WTC11 (cell line): Measurements from ENCODE around the gene KLLN. TPM values are rescaled to one million over a fixed set of nuclear protein-coding genes. Genes with fewer than 3 reads are reported as not detected.

Source experiments
- AFF4 ChIP-seq: sonication (generic); formaldehyde crosslinking; IDR thresholded peaks from 2 replicates; pipeline ENCODE4 v1.8.1; 2023; ENCODE audit warnings: mild to moderate bottlenecking, missing genetic modification reagents, borderline replicate concordance
- AR ChIP-seq: fragments of 250-450 bp; sonication (Bioruptor Pico); IDR thresholded peaks from 2 replicates; pipeline ENCODE4 v1.9.0; 2021; ENCODE audit warnings: mild to moderate bottlenecking
- ATF3 ChIP-seq: sonication (generic); formaldehyde crosslinking; conservative IDR thresholded peaks from 2 replicates; pipeline ENCODE4 v1.8.1; 2022; ENCODE audit warnings: mild to moderate bottlenecking, missing genetic modification reagents
- CREB1 ChIP-seq: sonication (generic); formaldehyde crosslinking; IDR thresholded peaks from 2 replicates; pipeline ENCODE4 v1.8.0; 2023; ENCODE audit warnings: mild to moderate bottlenecking, missing genetic modification reagents
- ESRRA ChIP-seq: sonication (generic); formaldehyde crosslinking; IDR thresholded peaks from 2 replicates; pipeline ENCODE4 v1.8.1; 2022; ENCODE audit warnings: mild to moderate bottlenecking, missing genetic modification reagents, borderline replicate concordance
- FOXK1 ChIP-seq: sonication (generic); formaldehyde crosslinking; IDR thresholded peaks from 2 replicates; pipeline ENCODE4 v1.8.0; 2022; ENCODE audit warnings: mild to moderate bottlenecking, moderate library complexity, missing genetic modification reagents
- MYBL2 ChIP-seq: sonication (generic); formaldehyde crosslinking; IDR thresholded peaks from 2 replicates; pipeline ENCODE4 v1.8.1; 2023; ENCODE audit warnings: mild to moderate bottlenecking, moderate library complexity, missing genetic modification reagents
- NFE2L1 ChIP-seq: sonication (generic); formaldehyde crosslinking; IDR thresholded peaks from 2 replicates; pipeline ENCODE4 v1.8.1; 2023; ENCODE audit warnings: missing genetic modification reagents
- NFYB ChIP-seq: sonication (generic); formaldehyde crosslinking; conservative IDR thresholded peaks from 2 replicates; pipeline ENCODE4 v1.8.0; 2022; ENCODE audit warnings: low read depth, missing genetic modification reagents
- NR3C1 ChIP-seq: sonication (generic); formaldehyde crosslinking; conservative IDR thresholded peaks from 2 replicates; pipeline ENCODE4 v1.8.1; 2023; ENCODE audit warnings: low read depth, mild to moderate bottlenecking, missing genetic modification reagents
- SP1 ChIP-seq: sonication (generic); formaldehyde crosslinking; conservative IDR thresholded peaks from 2 replicates; pipeline ENCODE4 v1.8.1; 2022; ENCODE audit warnings: missing genetic modification reagents
- ZNF416 ChIP-seq: fragments of 250-450 bp; sonication (Bioruptor Pico); IDR thresholded peaks from 2 replicates; pipeline ENCODE4 v1.9.0; 2021; ENCODE audit warnings: mild to moderate bottlenecking, inconsistent platforms
- total RNA-seq: library from RNA; stranded (reverse); gene quantifications from 3 replicates; pipeline ENCODE4 v1.2.3, GENCODE V29; 2021
- TF ChIP-seq, protein P1 (sequence below): sonication (generic); formaldehyde crosslinking; IDR thresholded peaks from 2 replicates; pipeline ENCODE4 v1.8.0; 2022; ENCODE audit warnings: mild to moderate bottlenecking, missing genetic modification reagents
- TF ChIP-seq, protein P2 (sequence below): sonication (generic); formaldehyde crosslinking; IDR thresholded peaks from 2 replicates; pipeline ENCODE4 v1.8.1; 2023; ENCODE audit warnings: mild to moderate bottlenecking, missing genetic modification reagents, moderate library complexity
- TF ChIP-seq, protein P3 (sequence below): sonication (generic); formaldehyde crosslinking; IDR thresholded peaks from 2 replicates; pipeline ENCODE4 v1.8.0; 2023; ENCODE audit warnings: missing genetic modification reagents

Gene KLLN
- total RNA-seq, 1 experiment from 2014 or later, result 0.52 TPM

DNA sequence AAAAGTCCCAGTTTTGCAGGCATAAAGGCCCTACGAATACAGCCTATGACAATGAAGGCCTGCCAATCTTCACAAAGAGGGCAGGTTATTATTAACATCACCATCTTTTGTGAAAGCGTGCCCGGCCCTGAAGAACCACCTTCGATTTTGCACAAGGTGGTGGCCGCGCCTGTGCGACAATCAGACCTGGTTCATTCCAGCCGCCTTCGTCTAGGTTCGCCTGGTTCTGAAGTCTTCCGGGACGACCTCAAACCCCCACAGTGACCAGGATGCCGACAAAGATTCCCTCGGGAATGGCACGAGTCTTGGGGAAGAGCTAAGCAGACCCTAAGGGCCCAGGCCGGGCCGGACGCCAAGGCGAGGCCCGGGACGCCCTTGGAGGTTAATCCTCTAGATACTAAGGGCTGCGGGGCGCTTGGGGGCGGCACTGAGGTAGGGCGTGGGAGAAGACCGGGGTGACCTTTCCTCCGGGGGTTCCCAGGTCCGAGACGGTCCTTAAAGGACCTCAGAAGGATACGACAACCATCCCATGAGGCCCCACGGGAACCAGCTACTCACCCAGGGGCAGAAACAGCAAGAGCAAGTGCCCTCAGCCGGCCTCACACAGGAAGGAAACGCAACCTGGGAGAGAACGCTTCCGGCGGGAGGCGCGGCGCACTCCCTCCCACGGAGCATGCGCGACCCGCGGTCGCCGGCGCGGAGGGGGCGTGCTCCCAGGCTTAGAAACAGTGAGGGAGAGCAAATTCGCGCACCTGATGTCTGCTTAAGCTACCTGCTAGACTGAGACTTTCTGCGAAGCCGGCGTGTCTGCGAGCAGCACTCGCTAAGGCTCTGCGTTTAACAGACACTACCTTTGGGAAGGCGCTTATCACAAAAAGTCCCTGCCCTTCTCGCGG, 45.5 kb downstream of the KLLN start, which contains the start of gene ATAD1 (continued):
- TF ChIP-seq AR (no peak), CREB1 (CRISPR knock-in tag) (no peak), FOXK1 (CRISPR knock-in tag) (peak; percentile 71), MYBL2 (CRISPR knock-in tag) (no peak), NFE2L1 (CRISPR knock-in tag) (no peak), NFYB (CRISPR knock-in tag) (no peak), AFF4 (CRISPR knock-in tag) (no peak), ESRRA (CRISPR knock-in tag) (no peak), SP1 (CRISPR knock-in tag) (no peak; the same call in 1 of the 2 replicates), ZNF416 (CRISPR knock-in tag) (no peak), NR3C1 (peak; percentile 90; the same call in 1 of the 2 replicates), ATF3 (CRISPR knock-in tag) (no peak)
- TF ChIP-seq, protein P1, sequence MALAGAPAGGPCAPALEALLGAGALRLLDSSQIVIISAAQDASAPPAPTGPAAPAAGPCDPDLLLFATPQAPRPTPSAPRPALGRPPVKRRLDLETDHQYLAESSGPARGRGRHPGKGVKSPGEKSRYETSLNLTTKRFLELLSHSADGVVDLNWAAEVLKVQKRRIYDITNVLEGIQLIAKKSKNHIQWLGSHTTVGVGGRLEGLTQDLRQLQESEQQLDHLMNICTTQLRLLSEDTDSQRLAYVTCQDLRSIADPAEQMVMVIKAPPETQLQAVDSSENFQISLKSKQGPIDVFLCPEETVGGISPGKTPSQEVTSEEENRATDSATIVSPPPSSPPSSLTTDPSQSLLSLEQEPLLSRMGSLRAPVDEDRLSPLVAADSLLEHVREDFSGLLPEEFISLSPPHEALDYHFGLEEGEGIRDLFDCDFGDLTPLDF (CRISPR knock-in tag), result 0 out of 2 replicates have a peak, but pooled peaks have one; percentile 41
- TF ChIP-seq, protein P2, sequence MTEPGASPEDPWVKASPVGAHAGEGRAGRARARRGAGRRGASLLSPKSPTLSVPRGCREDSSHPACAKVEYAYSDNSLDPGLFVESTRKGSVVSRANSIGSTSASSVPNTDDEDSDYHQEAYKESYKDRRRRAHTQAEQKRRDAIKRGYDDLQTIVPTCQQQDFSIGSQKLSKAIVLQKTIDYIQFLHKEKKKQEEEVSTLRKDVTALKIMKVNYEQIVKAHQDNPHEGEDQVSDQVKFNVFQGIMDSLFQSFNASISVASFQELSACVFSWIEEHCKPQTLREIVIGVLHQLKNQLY (CRISPR knock-in tag), result no peak
- TF ChIP-seq, protein P3, sequence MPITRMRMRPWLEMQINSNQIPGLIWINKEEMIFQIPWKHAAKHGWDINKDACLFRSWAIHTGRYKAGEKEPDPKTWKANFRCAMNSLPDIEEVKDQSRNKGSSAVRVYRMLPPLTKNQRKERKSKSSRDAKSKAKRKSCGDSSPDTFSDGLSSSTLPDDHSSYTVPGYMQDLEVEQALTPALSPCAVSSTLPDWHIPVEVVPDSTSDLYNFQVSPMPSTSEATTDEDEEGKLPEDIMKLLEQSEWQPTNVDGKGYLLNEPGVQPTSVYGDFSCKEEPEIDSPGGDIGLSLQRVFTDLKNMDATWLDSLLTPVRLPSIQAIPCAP (CRISPR knock-in tag), result no peak
